PC-9 (cell line): ENCODE results near the gene LRRC8D. TPM values are rescaled to one million over a fixed set of nuclear protein-coding genes. Genes with fewer than 3 reads are reported as not detected.

ENCODE experiments used
- BruUV-seq: library from RNA; stranded (reverse); fragments of 400-500 nt; replicated peaks from 2 replicates; lab custom pipeline; 2021; lab: Mats Ljungman, UMichigan
- CTCF ChIA-PET: fragments of 300-600 bp; sonication (Branson Sonifier 250); formaldehyde crosslinking; loops from one replicate; lab custom pipeline; 2022; ENCODE audit warnings: antibody characterized with exemption; lab: Charles Lee
- POLR2A ChIA-PET: fragments of 300-600 bp; sonication (Branson Sonifier 250); formaldehyde crosslinking; loops from one replicate; lab custom pipeline; 2022; ENCODE audit warnings: antibody characterized with exemption; ENCODE audit not compliant: unreplicated experiment; lab: Charles Lee
- DNase-seq, 2 experiments: peaks; one replicate each; pipeline versions ENCODE4 v3.0.0 to v3.0.0-alpha.2; 2015 to 2022; ENCODE audit warnings: mixed read lengths in 1 of 2
- H2AFZ ChIP-seq: fragments of 200-600 bp; sonication (generic); 2 replicates; pipeline ENCODE4 v1.8.1; 2017; ENCODE audit warnings: antibody characterized with exemption
- H3F3A ChIP-seq: fragments of 200-600 bp; sonication (generic); 2 replicates; pipeline ENCODE4 v1.8.1; 2017; ENCODE audit warnings: antibody characterized with exemption, mild to moderate bottlenecking, low read depth; ENCODE audit not compliant: insufficient read depth
- H3K27ac ChIP-seq: fragments of 200-600 bp; sonication (generic); 2 replicates; pipeline ENCODE4 v1.6.1; 2016; ENCODE audit warnings: mixed run types
- H3K27me3 ChIP-seq: fragments of 200-600 bp; sonication (generic); 2 replicates; pipeline ENCODE4 v1.6.1; 2016; ENCODE audit warnings: low read depth, mixed run types; ENCODE audit not compliant: insufficient read depth
- H3K36me3 ChIP-seq: fragments of 200-600 bp; sonication (generic); 2 replicates; pipeline ENCODE4 v1.6.1; 2016; ENCODE audit warnings: low read depth, mixed run types
- H3K4me1 ChIP-seq: fragments of 200-600 bp; sonication (generic); replicated peaks from 2 replicates; pipeline ENCODE4 v1.6.1; 2016; ENCODE audit warnings: mixed run types; ENCODE audit not compliant: insufficient read depth
- H3K4me2 ChIP-seq: fragments of 200-600 bp; sonication (generic); 2 replicates; pipeline ENCODE4 v1.6.1; 2017; ENCODE audit warnings: mixed run types
- H3K4me3 ChIP-seq: fragments of 200-600 bp; sonication (generic); 2 replicates; pipeline ENCODE4 v1.6.1; 2016; ENCODE audit warnings: mixed run types
- H3K79me2 ChIP-seq: fragments of 200-600 bp; sonication (generic); 2 replicates; pipeline ENCODE4 v1.6.1; 2017; ENCODE audit warnings: low read depth, mixed run types
- H3K9me2 ChIP-seq: fragments of 200-600 bp; sonication (generic); 2 replicates; pipeline ENCODE4 v1.8.1; 2017; ENCODE audit warnings: mild to moderate bottlenecking; ENCODE audit not compliant: insufficient read depth
- H3K9me3 ChIP-seq: fragments of 200-600 bp; sonication (generic); 2 replicates; pipeline ENCODE4 v1.8.1; 2016; ENCODE audit warnings: low read depth; ENCODE audit not compliant: insufficient read depth
- H4K20me1 ChIP-seq: fragments of 200-600 bp; sonication (generic); 2 replicates; pipeline ENCODE4 v1.8.1; 2017; ENCODE audit not compliant: insufficient read depth
- EZH2 ChIP-seq: fragments of 200-600 bp; sonication (generic); IDR thresholded peaks from 2 replicates; pipeline ENCODE4 v1.8.0; 2017; ENCODE audit warnings: antibody characterized with exemption, low read depth
- intact Hi-C: fragments of 100-400 bp; cut with micrococcal nuclease; formaldehyde crosslinking; loops from one replicate; pipeline ENCODE4 v1.10.0; 2022; ENCODE audit not compliant: unreplicated experiment
- total RNA-seq: library from RNA; stranded (reverse); gene quantifications from 2 replicates; pipeline ENCODE4 v1.2.3, GENCODE V29; 2021
- TF ChIP-seq, protein P1 (sequence below): fragments of 200-600 bp; sonication (generic); conservative IDR thresholded peaks from 2 replicates; pipeline ENCODE4 v1.6.1; 2017; ENCODE audit warnings: mixed run types, antibody characterized with exemption, mild to moderate bottlenecking, moderate library complexity

Gene LRRC8D
- total RNA-seq, 1 experiment from 2014 or later: 75.9 TPM

DNA sequence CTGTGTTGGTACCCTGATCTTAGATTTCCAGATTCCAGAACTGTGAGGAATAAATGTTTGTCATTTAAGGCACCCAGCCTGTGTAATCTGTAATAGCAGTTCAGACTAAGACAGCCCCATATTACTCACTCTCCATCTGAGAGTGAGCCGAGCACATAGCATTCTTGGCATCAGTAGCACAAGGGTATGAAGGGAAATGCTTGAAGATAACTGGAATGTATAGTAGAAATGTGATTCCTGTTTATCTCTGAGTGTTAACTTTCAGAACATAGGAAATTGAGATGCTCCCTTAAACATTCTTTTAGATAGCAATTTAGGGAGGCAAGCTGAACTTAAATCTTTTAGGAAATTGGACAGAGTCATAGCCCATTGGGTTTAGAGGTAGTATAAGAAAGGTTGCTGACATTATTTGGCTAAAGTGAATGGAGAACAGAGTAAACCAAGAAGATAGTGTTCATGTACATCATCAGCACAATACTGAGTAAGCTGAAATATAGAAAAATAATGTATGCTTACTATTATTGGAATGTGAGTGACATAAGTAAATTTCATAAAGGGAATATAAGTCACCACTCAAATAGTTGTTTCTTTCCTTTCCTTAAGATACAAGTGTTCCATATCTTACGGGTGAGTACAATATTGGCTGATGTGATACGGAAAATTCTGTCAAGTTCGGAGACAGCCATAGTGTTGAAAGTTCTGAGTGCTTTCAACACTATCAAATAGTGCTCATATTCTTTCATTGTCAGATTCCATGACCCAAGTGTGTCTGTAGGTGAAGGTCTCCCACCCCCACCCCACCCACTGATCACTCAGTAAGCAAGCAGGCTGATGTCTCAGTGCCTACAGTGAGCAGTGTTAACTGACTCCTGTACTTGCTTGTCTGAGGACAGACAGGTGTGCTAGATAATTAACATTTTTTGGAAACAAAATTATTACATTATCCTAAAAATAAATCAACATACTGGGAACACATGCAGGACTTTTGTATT lies 73.7 kb downstream of the LRRC8D start:
- ChIA-PET POLR2A (interaction anchor here (0.6 to 0.7 kb wide), 2 partner anchors 15 to 44 kb away, joined by 4 to 6 read pairs; no protein-coding TSS in a partner anchor), CTCF (no interaction called here)
- no TSS peak for BruUV-seq
- H3K4me1 ChIP-seq: peaks cover 50% of the 10 kb centered on the region
- H3K79me2 ChIP-seq: peaks cover 89% of the 10 kb centered on the region
- no peak overlapping the region for H2AFZ ChIP-seq
- H3K27me3 ChIP-seq: no peaks in the 10 kb centered on the region
- peaks cover 68% of the 10 kb centered on the region for H3F3A ChIP-seq
- H3K9me2 ChIP-seq: no peaks in the 10 kb centered on the region
- peak overlapping the region; percentile 17 for H3K4me2 ChIP-seq
- peak in 1 of 2 experiments; percentile 80 for DNase-seq
- H3K27ac ChIP-seq: peak overlapping the region; percentile 47
- no peaks in the 10 kb centered on the region for H3K9me3 ChIP-seq
- intact Hi-C loops: no loop called here
- no peak overlapping the region for H3K4me3 ChIP-seq
- TF ChIP-seq, protein P1, sequence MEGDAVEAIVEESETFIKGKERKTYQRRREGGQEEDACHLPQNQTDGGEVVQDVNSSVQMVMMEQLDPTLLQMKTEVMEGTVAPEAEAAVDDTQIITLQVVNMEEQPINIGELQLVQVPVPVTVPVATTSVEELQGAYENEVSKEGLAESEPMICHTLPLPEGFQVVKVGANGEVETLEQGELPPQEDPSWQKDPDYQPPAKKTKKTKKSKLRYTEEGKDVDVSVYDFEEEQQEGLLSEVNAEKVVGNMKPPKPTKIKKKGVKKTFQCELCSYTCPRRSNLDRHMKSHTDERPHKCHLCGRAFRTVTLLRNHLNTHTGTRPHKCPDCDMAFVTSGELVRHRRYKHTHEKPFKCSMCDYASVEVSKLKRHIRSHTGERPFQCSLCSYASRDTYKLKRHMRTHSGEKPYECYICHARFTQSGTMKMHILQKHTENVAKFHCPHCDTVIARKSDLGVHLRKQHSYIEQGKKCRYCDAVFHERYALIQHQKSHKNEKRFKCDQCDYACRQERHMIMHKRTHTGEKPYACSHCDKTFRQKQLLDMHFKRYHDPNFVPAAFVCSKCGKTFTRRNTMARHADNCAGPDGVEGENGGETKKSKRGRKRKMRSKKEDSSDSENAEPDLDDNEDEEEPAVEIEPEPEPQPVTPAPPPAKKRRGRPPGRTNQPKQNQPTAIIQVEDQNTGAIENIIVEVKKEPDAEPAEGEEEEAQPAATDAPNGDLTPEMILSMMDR: no peak
- TF ChIP-seq EZH2: no peak
- H4K20me1 ChIP-seq: no peaks in the 10 kb centered on the region
- peaks cover 70% of the 10 kb centered on the region for H3K36me3 ChIP-seq

DNA sequence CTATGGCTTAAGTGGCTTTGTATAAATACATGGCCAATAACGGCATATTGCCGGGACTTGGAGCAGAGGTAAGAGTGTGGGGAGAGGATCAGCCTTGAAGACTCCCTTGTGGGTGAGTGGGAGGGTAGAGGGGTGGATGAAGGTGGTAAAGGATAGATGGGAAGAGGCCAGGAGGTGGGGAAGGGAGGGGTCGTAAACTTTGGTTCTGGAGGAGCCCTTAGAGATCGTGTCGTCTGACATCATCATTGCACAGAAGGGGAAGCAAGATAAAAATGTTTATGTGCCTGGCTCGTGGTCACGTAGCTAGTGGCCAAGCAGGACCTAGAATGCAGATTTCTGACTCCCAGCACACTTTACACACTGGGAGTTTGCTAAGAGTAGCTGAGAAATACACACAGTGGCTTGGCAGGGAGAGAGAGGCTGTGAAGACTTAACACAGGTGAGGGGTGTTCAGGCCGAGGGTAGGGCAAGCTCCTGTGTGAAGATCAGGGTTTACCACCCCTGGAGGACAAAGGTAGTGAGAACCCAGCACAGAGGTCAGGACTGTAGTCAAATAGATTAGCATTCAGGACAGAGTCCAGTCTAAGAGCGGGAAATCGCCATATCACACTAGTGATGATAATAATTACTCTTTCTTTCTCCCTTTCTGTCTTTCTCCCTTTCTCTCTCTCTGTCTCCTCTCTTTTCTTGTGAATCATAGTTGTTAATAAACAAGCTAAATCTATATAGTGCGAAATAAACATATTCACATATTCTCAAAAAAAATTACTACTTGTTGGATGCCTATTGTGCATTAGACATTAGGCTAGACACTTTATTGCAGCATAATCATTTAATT lies 75.5 kb downstream of the LRRC8D start:
- Histone ChIP-seq H3K4me3 (no peak overlapping the region), H3K9me2 (no peaks in the 10 kb centered on the region), H3K9me3 (no peaks in the 10 kb centered on the region), H2AFZ (no peak overlapping the region), H3K4me2 (no peak overlapping the region), H3K4me1 (peaks cover 35% of the 10 kb centered on the region), H3K79me2 (peaks cover 95% of the 10 kb centered on the region), H3K27me3 (no peaks in the 10 kb centered on the region), H3K36me3 (peaks cover 69% of the 10 kb centered on the region), H4K20me1 (no peaks in the 10 kb centered on the region), H3K27ac (no peak overlapping the region), H3F3A (peaks cover 54% of the 10 kb centered on the region)
- intact Hi-C loops: no loop called here
- ChIA-PET POLR2A (no interaction called here), CTCF (no interaction called here)
- BruUV-seq: no TSS peak
- no peak for DNase-seq
- TF ChIP-seq EZH2: no peak
- TF ChIP-seq, protein P1: no peak

DNA sequence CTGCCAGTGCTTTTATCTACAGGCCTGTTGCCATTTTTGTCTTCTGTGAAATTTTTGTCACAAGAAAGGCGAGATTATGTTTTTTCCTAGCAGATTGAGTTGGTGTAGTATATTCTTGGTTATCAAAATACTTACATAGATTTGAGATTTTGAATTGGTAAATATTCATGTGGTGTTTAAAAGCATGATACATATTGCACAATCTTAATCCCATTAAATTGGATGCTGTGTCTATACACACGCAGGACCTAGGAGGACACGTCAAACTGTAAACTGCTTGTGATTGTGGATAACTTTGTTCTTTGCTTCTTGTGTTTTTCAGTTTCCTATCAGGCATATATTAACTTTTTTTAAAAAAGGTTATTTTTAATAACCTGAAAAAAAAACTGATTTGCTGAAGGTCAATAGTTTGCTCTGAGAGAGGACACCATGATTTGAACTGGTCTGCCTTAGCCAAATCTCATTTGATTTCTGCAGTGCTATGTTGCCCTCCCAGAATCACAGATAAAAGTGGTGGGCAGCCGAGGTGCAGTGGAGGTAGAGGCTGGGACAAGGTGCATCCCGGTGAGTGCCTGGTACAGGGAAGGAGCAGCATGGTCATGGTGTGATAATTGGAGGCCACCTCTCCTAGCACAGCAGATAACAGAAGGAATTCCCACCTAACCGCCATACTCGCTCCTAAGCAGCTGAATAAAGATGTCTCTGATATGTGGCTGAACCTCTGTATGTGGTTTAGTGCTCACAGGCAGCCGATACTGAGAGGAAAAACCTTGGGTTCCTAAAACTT lies 76.7 kb downstream of the LRRC8D start:
- H3K27ac ChIP-seq: no peak overlapping the region
- H3K4me3 ChIP-seq: no peak overlapping the region
- no TSS peak for BruUV-seq
- intact Hi-C loops: no loop called here
- no peaks in the 10 kb centered on the region for H3K27me3 ChIP-seq
- peaks cover 23% of the 10 kb centered on the region for H3K4me1 ChIP-seq
- H3K36me3 ChIP-seq: peaks cover 60% of the 10 kb centered on the region
- no peaks in the 10 kb centered on the region for H4K20me1 ChIP-seq
- POLR2A ChIA-PET: no interaction called here
- CTCF ChIA-PET: no interaction called here
- no peak for DNase-seq
- H3K9me3 ChIP-seq: no peaks in the 10 kb centered on the region
- H3K4me2 ChIP-seq: no peak overlapping the region
- TF ChIP-seq, protein P1: no peak
- no peak for TF ChIP-seq EZH2
- no peak overlapping the region for H2AFZ ChIP-seq
- H3K9me2 ChIP-seq: no peaks in the 10 kb centered on the region
- H3F3A ChIP-seq: peaks cover 51% of the 10 kb centered on the region
- H3K79me2 ChIP-seq: peaks cover 83% of the 10 kb centered on the region
